Ishikawa (cell line): ENCODE results near the gene RARB.

Experiments used
- TCF12 ChIP-seq: IDR thresholded peaks from 2 replicates; pipeline ENCODE4 v1.6.1; 2012; ENCODE audit warnings: low read depth
- TEAD4 ChIP-seq: IDR thresholded peaks from 2 replicates; pipeline ENCODE4 v1.6.1; 2012

GRCh38 chr3:25584011-25584789 is 156.1 kb downstream of the RARB start:
- TF ChIP-seq TEAD4 (no peak), TCF12 (no peak)
